ENCODE results near the gene DOCK2.
"Not testable (repeated sequence)": the region's sequence is repeated elsewhere in the genome, so short reads cannot be mapped to it uniquely, and the experiment has no call there.

DOCK2 gene

GRCh38 chr5:169814522-169814921 lies 177.4 kb downstream of the DOCK2 start:
- no peak for DNase-seq (ENCODE audit: low read depth in 2 of 2)

GRCh38 chr5:169817031-169817430 lies 180.0 kb downstream of the DOCK2 start:
- DNase-seq (ENCODE audit: low read depth in 2 of 2) = no peak

- DNase-seq (ENCODE audit: low read depth in 2 of 2) = no peak
These were observed 189.5 kb downstream of the DOCK2 start for GRCh38 chr5:169826618-169827017.

- no peak for DNase-seq (ENCODE audit: low read depth in 2 of 2)
These were observed 190.7 kb downstream of the DOCK2 start for GRCh38 chr5:169827769-169828168.

GRCh38 chr5:169828385-169828784 lies 191.3 kb downstream of the DOCK2 start:
- no peak for DNase-seq (ENCODE audit: low read depth in 2 of 2)

GRCh38 chr5:169831331-169831730 lies 194.3 kb downstream of the DOCK2 start:
- no peak for DNase-seq (ENCODE audit: low read depth in 2 of 2)

- no peak for DNase-seq (ENCODE audit: low read depth in 2 of 2)
These were observed 195.2 kb downstream of the DOCK2 start for GRCh38 chr5:169832304-169832703.

GRCh38 chr5:169832845-169833244 lies 195.8 kb downstream of the DOCK2 start:
- no peak for DNase-seq (ENCODE audit: low read depth in 2 of 2)

- DNase-seq (ENCODE audit: low read depth in 2 of 2) = not testable (repeated sequence)
These were observed 196.7 kb downstream of the DOCK2 start for GRCh38 chr5:169833681-169834292.

- not testable (repeated sequence) for DNase-seq (ENCODE audit: low read depth in 2 of 2)
These were observed 197.5 kb downstream of the DOCK2 start for GRCh38 chr5:169834540-169834939.

GRCh38 chr5:169836835-169837536 lies 199.9 kb downstream of the DOCK2 start:
- DNase-seq (ENCODE audit: low read depth in 2 of 2) = no peak

- no peak for DNase-seq (ENCODE audit: low read depth in 2 of 2)
These were observed 200.6 kb downstream of the DOCK2 start for GRCh38 chr5:169837686-169838085.

GRCh38 chr5:169838688-169839087 lies 201.6 kb downstream of the DOCK2 start:
- DNase-seq (ENCODE audit: low read depth in 2 of 2) = no peak

- no peak for DNase-seq (ENCODE audit: low read depth in 2 of 2)
These were observed 203.3 kb downstream of the DOCK2 start for GRCh38 chr5:169840405-169840804.

- DNase-seq (ENCODE audit: low read depth in 2 of 2) = no peak
These were observed 205.6 kb downstream of the DOCK2 start for GRCh38 chr5:169842699-169843098.

- DNase-seq (ENCODE audit: low read depth in 2 of 2) = no peak
These were observed 210.4 kb downstream of the DOCK2 start for GRCh38 chr5:169847519-169847918.

GRCh38 chr5:169848271-169848670 lies 211.2 kb downstream of the DOCK2 start:
- no peak for DNase-seq (ENCODE audit: low read depth in 2 of 2)

- DNase-seq (ENCODE audit: low read depth in 2 of 2) = no peak
These were observed 211.7 kb downstream of the DOCK2 start for GRCh38 chr5:169848792-169849191.

- no peak for DNase-seq (ENCODE audit: low read depth in 2 of 2)
These were observed 213.3 kb downstream of the DOCK2 start for GRCh38 chr5:169850409-169850808.

- no peak for DNase-seq (ENCODE audit: low read depth in 2 of 2)
These were observed 214.3 kb downstream of the DOCK2 start for GRCh38 chr5:169851321-169851850.

- peak; percentile 64 to 69 for DNase-seq (ENCODE audit: low read depth in 2 of 2)
These were observed 219.5 kb downstream of the DOCK2 start for GRCh38 chr5:169856571-169856970.

GRCh38 chr5:169860585-169860984 lies 223.5 kb downstream of the DOCK2 start:
- DNase-seq (ENCODE audit: low read depth in 2 of 2) = no peak

GRCh38 chr5:169861433-169861832 lies 224.4 kb downstream of the DOCK2 start:
- no peak for DNase-seq (ENCODE audit: low read depth in 2 of 2)

All from fibroblast of skin of left quadriceps (primary cell).